ENCODE data around the gene CDC42EP5.

Gene CDC42EP5

GRCh38 chr19:54426291-54426931 lies 46.7 kb downstream of the CDC42EP5 start:
- DNase-seq (ENCODE audit: low spot score): no peak

DNA sequence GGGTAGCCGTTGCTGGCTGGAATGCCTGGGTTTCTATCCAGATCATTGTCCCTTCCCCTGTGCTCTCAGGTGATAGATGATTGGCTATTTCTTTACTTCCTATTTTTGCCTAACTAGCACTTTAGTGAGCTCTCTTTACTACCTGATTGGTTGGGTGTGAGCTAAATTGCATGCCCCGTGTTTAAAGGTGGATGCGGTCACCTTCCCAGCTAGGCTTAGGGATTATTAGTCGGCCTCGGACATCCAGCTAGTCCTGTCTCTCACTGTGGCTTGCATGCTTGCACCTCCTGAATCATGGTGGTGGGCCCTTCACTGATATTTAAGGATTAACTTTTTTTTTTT lies 47.7 kb downstream of the CDC42EP5 start:
- DNase-seq (ENCODE audit: low spot score): no peak

GRCh38 chr19:54424660-54425381 lies 48.3 kb downstream of the CDC42EP5 start:
- DNase-seq (ENCODE audit: low spot score): no peak

DNA sequence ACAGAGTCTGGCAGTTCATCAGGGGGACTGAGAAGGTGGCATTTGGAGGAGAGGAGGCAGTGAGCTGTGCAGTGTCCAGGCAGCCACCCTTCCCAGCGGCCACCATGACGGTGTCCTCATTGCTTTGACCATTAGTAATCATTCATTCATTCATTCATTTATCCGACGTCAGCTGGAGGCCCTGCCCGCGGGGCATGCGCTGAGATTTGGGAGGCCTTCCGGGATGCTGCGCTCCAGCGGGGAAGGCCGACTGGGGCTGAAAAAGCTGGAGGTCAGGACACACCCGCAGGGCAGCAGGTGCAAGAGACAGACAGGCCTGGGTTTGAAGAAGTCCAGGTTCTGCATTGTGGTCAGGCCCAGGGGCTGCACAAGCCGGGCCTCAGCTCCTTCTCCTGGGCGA lies 48.9 kb downstream of the CDC42EP5 start:
- no peak for DNase-seq (ENCODE audit: low spot score)

DNA sequence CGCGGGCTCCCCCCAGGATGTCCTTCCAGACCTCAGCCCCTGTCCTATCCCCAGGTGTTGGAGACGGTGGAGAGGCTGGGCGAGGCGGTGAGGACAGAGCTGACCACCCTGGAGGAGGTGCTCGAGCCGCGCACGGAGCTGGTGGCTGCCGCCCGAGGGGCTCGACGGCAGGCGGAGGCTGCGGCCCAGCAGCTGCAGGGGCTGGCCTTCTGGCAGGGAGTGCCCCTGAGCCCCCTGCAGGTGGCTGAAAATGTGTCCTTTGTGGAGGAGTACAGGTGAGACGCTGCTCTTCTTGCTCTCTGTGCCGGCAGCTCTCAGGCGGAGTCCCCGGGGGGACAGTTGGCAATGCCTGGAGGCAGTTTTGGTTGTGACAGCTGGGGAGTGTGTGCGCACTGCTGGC lies 51.0 kb downstream of the CDC42EP5 start:
- no peak for DNase-seq (ENCODE audit: low spot score)

- no peak for DNase-seq (ENCODE audit: low spot score)
Observed at GRCh38 chr19:54421521-54421920, 51.6 kb downstream of the CDC42EP5 start.

DNA sequence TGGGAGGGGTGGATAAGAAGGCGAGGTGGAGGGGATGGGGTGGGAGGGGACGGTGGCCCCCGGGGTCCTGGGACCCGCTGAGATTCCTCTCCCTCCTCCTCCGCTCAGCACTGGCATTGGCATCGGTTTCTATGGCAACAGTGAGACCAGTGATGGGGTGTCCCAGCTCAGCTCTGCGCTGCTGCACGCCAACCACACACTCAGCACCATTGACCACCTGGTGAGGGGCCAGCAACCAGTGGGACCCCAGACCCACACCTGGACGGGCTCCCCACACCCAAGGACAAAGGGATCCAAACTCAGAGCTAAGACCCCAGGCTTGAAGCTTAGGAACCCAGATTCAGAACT lies 52.0 kb downstream of the CDC42EP5 start:
- no peak for DNase-seq (ENCODE audit: low spot score)

DNA sequence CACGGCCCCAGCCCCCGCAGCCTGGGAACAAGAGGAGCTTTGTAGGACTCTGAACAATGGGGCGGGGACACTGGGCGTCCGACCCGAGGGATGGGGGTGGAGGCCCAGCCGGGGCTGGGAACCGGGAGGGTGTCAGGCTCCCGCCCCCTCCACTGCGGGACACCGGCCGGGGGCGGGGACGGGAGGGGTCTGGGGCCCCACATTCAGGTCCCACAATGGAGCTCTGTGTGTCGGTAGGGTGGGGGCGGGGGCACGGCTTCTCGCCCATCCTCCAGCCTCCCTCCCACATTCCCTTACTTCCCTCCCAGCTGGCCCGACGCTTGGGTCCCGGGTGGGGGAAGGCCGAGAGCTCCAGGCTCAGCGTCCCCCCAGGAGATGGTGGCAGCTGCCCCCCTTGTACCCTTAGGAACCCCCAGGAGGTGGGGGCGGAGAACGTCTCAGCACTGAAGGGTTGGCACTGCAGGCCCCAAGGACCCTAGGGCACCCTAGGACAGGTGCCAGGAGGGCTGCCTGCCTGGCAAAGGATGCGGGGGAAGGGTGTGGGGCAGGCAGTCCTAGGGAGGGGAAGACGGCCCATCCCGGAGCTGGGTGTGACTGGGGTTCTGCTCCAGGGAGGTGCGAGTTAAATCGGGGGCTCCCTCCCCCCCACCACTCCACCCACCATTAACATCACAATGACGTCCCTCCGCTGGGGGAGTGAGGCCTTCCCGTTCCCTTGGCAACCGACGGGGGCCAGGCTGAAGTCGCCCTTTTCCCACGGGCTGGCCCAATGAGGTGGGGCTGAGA lies 52.5 kb downstream of the CDC42EP5 start:
- peak; percentile 99 for DNase-seq (ENCODE audit: low spot score)

GRCh38 chr19:54420068-54420382 lies 53.1 kb downstream of the CDC42EP5 start:
- no peak for DNase-seq (ENCODE audit: low spot score)

DNA sequence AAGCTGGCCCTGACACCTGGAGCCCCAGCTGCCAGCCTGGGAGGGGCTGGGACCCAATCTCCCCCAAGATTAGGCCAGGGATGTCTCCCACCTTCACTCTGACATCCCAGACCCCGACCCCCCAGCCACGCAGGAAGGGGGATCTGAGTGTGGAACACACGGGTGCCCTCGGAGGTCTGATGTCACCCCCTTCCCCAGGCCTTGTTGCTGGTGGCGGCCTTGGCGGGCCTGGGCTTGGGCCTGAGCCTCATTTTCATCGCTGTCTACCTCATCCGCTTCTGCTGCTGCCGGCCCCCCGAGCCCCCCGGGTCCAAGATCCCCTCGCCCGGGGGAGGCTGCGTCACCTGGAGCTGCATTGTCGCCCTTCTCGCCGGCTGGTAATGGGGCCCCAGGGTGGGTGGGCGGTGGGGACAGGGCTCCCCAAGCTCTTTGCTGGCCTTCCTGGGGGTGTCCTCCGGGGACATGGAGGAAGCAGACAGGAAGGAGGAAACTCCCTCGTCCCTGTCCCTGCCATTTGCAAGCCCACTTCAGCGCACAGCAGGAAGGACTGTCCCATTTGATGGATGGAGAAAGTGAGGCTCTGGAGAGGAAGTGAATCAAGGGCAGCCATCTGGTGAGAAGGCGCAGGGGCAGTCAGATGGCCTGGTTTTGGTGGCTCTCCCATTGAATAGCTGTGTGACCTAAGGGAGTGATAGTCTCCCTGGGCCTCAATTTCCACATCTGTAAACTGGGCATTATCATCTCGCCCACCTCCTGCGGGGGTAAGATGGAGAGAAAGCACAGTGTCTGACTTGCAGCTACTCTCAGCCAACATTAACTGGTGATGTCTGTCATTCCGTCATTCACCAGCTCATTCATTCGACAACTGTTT lies 53.9 kb downstream of the CDC42EP5 start:
- no peak for DNase-seq (ENCODE audit: low spot score)

DNA sequence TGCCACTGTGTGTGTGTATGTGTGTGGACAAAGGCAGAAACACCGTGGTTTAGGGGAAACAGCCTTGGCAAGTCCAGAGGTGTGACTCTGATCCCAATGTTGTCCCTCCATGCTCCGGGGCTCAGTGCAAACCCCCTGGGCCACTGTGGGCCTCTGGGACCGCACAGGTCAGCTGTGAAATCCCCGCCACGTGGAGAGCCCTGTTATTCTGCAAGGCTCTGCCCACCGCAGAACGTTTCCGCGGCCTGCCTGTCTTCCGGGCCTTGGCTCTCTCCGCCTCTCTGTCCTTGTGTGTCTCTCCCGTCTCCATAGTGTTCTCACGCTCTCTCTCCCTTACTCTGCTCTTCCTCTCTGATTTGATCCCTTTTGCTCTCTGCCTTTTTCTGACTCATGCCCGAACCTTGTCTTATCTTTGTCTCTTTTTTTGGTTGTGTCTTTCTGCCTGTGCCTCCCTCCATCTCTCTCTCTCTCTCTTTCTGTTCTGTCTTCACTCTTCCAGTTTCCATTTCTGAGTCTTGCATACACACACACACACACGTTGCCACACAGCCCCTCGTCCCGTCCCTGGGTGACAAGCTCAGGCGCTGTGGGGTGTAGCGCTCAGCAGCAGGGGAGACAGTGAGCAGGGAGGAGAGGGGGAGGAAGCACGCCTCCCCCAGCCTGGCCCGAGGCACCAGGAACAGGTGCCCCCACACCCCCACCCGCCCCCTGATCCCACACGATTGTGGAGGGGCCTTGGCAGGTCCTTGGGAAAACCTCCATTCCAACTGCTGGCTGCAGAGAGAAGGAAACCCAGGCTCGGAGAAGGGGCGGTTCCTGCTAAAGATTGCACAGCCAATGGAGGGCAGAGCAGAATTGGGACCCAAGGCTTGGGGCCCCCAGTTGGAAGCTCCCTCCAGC lies 54.8 kb downstream of the CDC42EP5 start:
- peak; percentile 63 for DNase-seq (ENCODE audit: low spot score)

DNA sequence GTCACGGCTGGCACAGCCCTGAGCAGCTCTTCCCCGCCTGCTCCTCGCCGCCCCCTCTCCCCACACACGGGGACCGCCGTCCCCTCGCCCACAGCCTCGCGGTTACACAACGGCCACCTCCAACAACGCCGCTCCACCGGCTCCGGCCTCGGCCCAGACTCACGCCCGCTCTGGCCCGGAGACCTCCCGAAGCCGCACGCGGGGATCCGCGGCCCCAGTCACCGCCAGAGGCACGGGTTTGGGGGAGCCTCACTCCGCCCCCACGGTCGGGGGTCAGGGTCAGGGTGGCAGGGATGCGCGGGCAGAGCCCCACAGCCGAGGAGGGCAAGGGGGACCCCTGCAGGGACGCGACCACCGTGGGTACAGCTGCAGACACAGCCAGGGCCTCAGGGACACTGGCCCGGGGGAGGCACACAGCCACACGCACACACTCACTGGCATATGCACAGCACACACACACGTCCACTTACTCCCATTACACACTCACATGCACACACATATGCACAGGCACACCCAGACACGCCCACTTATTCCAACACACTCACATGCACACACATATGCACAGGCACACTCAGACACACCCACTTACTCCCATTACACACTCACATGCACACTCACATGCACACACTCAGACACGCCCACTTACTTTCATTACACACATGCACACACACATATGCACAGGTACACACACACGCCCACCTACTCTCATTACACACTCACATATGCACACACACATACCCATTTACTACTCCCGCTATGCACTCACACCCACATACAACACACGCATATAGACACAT lies 56.2 kb downstream of the CDC42EP5 start:
- no peak for DNase-seq (ENCODE audit: low spot score)

DNA sequence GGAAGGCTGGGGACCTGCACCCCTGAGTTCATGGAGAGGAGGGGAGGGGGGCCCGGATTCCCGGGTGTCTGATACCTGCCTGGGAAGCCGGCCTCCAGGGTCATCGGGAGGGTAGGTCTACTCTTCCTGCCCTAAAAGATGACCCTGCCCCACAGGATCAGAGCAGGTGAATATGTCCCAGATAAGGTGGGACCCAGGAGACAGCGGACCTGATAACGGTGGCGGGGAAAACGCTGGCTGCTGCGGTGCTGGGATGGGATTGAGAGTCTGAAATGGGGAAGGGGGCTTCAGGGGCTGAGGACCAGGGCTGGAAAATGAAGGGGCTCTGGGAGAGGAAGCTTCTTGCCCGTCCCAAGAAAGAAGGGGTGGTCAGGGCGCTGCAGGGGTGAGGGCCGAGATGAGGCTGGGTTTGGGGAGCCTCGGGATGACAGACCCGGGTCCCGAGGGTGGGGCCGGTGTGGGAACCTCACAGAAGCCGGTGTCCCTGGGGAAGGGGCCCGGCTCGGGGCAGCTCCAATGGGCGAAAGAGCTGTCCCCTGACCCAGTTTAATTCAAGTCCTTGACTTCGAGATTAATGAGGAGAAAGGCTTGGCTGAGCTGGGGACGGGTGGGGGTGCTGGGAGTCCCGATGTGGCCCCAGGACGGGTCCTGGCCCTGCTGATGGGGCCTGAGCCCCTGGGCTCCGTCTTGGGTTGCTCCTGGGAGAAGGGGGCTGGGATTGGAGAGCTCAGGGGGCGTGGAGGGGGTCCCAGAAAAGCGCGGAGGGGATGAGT lies 57.0 kb downstream of the CDC42EP5 start:
- no peak for DNase-seq (ENCODE audit: low spot score)

GRCh38 chr19:54415208-54415900 lies 57.7 kb downstream of the CDC42EP5 start, which contains the start of gene TTYH1:
TTYH1 (plus strand) TSS chr19:54415464; CDS start chr19:54415553, 89 bp downstream.
- DNase-seq (ENCODE audit: low spot score): peak; percentile 62
